HEK293 (cell line): Measurements from ENCODE around the gene LRP1-AS.

Experiments
- CTCF ChIP-seq: fragments of 450-650 bp; formaldehyde crosslinking; IDR thresholded peaks from 2 replicates; pipeline ENCODE4 v1.5.1; 2016; ENCODE audit warnings: missing biosample characterization, missing genetic modification characterization
- GLIS1 ChIP-seq: fragments of 450-650 bp; formaldehyde crosslinking; IDR thresholded peaks from 2 replicates; pipeline ENCODE4 v1.5.1; 2016; ENCODE audit warnings: missing biosample characterization, missing genetic modification characterization
- HOXC10 ChIP-seq: sonication (generic); formaldehyde crosslinking; IDR thresholded peaks from 2 replicates; pipeline ENCODE4 v1.8.1; 2023; ENCODE audit warnings: mild to moderate bottlenecking, missing genetic modification reagents
- KLF10 ChIP-seq: fragments of 450-650 bp; IDR thresholded peaks from 2 replicates; pipeline ENCODE4 v1.5.1; 2018; ENCODE audit warnings: missing biosample characterization, mild to moderate bottlenecking, missing genetic modification characterization
- KLF16 ChIP-seq: fragments of 450-650 bp; formaldehyde crosslinking; IDR thresholded peaks from 2 replicates; pipeline ENCODE4 v1.5.1; 2017; ENCODE audit warnings: missing biosample characterization, missing genetic modification characterization
- PBX3 ChIP-seq: sonication (generic); formaldehyde crosslinking; IDR thresholded peaks from 2 replicates; pipeline ENCODE4 v1.8.1; 2022; ENCODE audit warnings: mild to moderate bottlenecking, moderate library complexity, missing genetic modification reagents
- REPIN1 ChIP-seq: fragments of 450-650 bp; formaldehyde crosslinking; IDR thresholded peaks from 2 replicates; pipeline ENCODE4 v1.5.1; 2017; ENCODE audit warnings: missing biosample characterization, missing genetic modification characterization, low read depth
- SALL2 ChIP-seq: fragments of 450-650 bp; formaldehyde crosslinking; IDR thresholded peaks from 2 replicates; pipeline ENCODE4 v1.5.0; 2017; ENCODE audit warnings: missing biosample characterization, mild to moderate bottlenecking, missing genetic modification characterization, borderline replicate concordance
- ZBTB49 ChIP-seq: fragments of 450-650 bp; formaldehyde crosslinking; IDR thresholded peaks from 2 replicates; pipeline ENCODE4 v1.5.1; 2016; ENCODE audit warnings: missing biosample characterization, missing genetic modification characterization, low read depth
- ZNF114 ChIP-seq: fragments of 450-650 bp; formaldehyde crosslinking; IDR thresholded peaks from 2 replicates; pipeline ENCODE4 v1.5.0; 2017; ENCODE audit warnings: missing biosample characterization, missing genetic modification characterization
- ZNF274 ChIP-seq, 2 experiments: fragments of 200-500 bp in 1 of 2; fragments of 450-650 bp in 1 of 2; sonication (Bioruptor generic) in 1 of 2; formaldehyde crosslinking in 1 of 2; IDR thresholded peaks; 2 replicates each; pipeline versions ENCODE4 v1.5.1 to v1.6.1; 2014 to 2016; ENCODE audit warnings: borderline replicate concordance in 1 of 2, inconsistent platforms in 1 of 2, low read length in 1 of 2, missing biosample characterization in 1 of 2, missing genetic modification characterization in 1 of 2
- ZNF530 ChIP-seq: fragments of 450-650 bp; formaldehyde crosslinking; IDR thresholded peaks from 2 replicates; pipeline ENCODE4 v1.5.1; 2016; ENCODE audit warnings: low read depth, missing biosample characterization, missing genetic modification characterization
- ZNF639 ChIP-seq: fragments of 450-650 bp; formaldehyde crosslinking; IDR thresholded peaks from 2 replicates; pipeline ENCODE4 v1.5.1; 2016; ENCODE audit warnings: missing biosample characterization, missing genetic modification characterization

- TF ChIP-seq CTCF (tag by site-specific recombination) (no peak), ZNF114 (tag by site-specific recombination) (no peak), SALL2 (tag by site-specific recombination) (no peak), KLF16 (tag by site-specific recombination) (no peak), HOXC10 (no peak), ZNF639 (tag by site-specific recombination) (no peak), ZNF274 (IDR thresholded peaks at IDR 0.05; ENCODE audit: low read length) (no peak), ZNF274 (tag by site-specific recombination; IDR thresholded peaks at IDR 0.05; ENCODE audit: borderline replicate concordance) (no peak), KLF10 (no peak), PBX3 (CRISPR knock-in tag) (no peak), ZBTB49 (tag by site-specific recombination) (no peak), REPIN1 (tag by site-specific recombination) (no peak), GLIS1 (tag by site-specific recombination) (no peak), ZNF530 (tag by site-specific recombination) (no peak)
Observed at GRCh38 chr12:57101892-57102695, 45.3 kb downstream of the LRP1-AS start.
